HEK293 (cell line): ENCODE measurements around the gene COA1.

Experiments used
- CTCF ChIA-PET: fragments of 350-600 bp; formaldehyde crosslinking; extraction: SDS; loops from one replicate; lab custom pipeline; 2021; ENCODE audit warnings: antibody characterized with exemption; lab: Yijun Ruan, JAX
- POLR2A ChIA-PET: fragments of 300-600 bp; formaldehyde crosslinking; extraction: SDS; loops from one replicate; lab custom pipeline; 2020; ENCODE audit warnings: antibody characterized with exemption, inconsistent platforms; lab: Yijun Ruan, JAX
- H3K27ac ChIP-seq: fragments of 200-500 bp; sonication (Bioruptor generic); 2 replicates; pipeline ENCODE4 v1.5.1; 2014; ENCODE audit warnings: low read depth, low read length, control low read depth, inconsistent platforms; ENCODE audit errors: extremely low read depth
- H3K36me3 ChIP-seq, 2 experiments: fragments of 200-500 bp in 1 of 2; sonication (Bioruptor generic) in 1 of 2; 1 replicate in 1 of 2; 2 replicates in 1 of 2; pipeline ENCODE4 v1.5.1; 2014 to 2017; ENCODE audit warnings: inconsistent platforms in 2 of 2, low read length in 2 of 2; ENCODE audit not compliant: control insufficient read depth in 2 of 2, insufficient read depth in 1 of 2
- H3K4me1 ChIP-seq: fragments of 200-500 bp; sonication (Bioruptor generic); 2 replicates; pipeline ENCODE4 v1.5.1; 2014; ENCODE audit warnings: mild to moderate bottlenecking, low read length, inconsistent platforms; ENCODE audit not compliant: control insufficient read depth, insufficient read depth
- H3K4me3 ChIP-seq: 2 replicates; pipeline ENCODE4 v1.5.1; 2011; ENCODE audit warnings: low read depth, mild to moderate bottlenecking, control low read depth, low read length, moderate library complexity
- H3K9me3 ChIP-seq: fragments of 200-500 bp; sonication (Bioruptor generic); 2 replicates; pipeline ENCODE4 v1.5.1; 2014; ENCODE audit warnings: low read depth, low read length, inconsistent platforms; ENCODE audit not compliant: control insufficient read depth, insufficient read depth
- PRDM6 ChIP-seq: fragments of 450-650 bp; formaldehyde crosslinking; IDR thresholded peaks from 2 replicates; pipeline ENCODE4 v1.5.1; 2017; ENCODE audit warnings: missing biosample characterization, missing genetic modification characterization
- SCRT2 ChIP-seq: fragments of 450-650 bp; formaldehyde crosslinking; IDR thresholded peaks from 2 replicates; pipeline ENCODE4 v1.5.1; 2016; ENCODE audit warnings: missing biosample characterization, missing genetic modification characterization
- TSHZ1 ChIP-seq: fragments of 450-650 bp; formaldehyde crosslinking; IDR thresholded peaks from 2 replicates; pipeline ENCODE4 v1.5.1; 2016; ENCODE audit warnings: missing biosample characterization, missing genetic modification characterization, borderline replicate concordance
- ZBTB21 ChIP-seq: fragments of 450-650 bp; formaldehyde crosslinking; IDR thresholded peaks from 2 replicates; pipeline ENCODE4 v1.5.1; 2017; ENCODE audit warnings: missing biosample characterization, missing genetic modification characterization
- ZBTB44 ChIP-seq: fragments of 450-650 bp; IDR thresholded peaks from 2 replicates; pipeline ENCODE4 v1.5.1; 2018; ENCODE audit warnings: missing biosample characterization, mild to moderate bottlenecking, missing genetic modification characterization
- ZFP37 ChIP-seq: fragments of 450-650 bp; formaldehyde crosslinking; IDR thresholded peaks from 2 replicates; pipeline ENCODE4 v1.5.1; 2016; ENCODE audit warnings: missing biosample characterization, missing genetic modification characterization
- ZNF112 ChIP-seq: fragments of 450-650 bp; formaldehyde crosslinking; IDR thresholded peaks from 2 replicates; pipeline ENCODE4 v1.5.0; 2017; ENCODE audit warnings: missing biosample characterization, missing genetic modification characterization
- ZNF23 ChIP-seq: fragments of 450-650 bp; formaldehyde crosslinking; IDR thresholded peaks from 2 replicates; pipeline ENCODE4 v1.5.1; 2016; ENCODE audit warnings: missing biosample characterization, missing genetic modification characterization, borderline replicate concordance
- ZNF26 ChIP-seq: fragments of 450-650 bp; formaldehyde crosslinking; IDR thresholded peaks from 2 replicates; pipeline ENCODE4 v1.5.1; 2016; ENCODE audit warnings: missing biosample characterization, missing genetic modification characterization
- ZNF311 ChIP-seq: fragments of 450-650 bp; formaldehyde crosslinking; IDR thresholded peaks from 2 replicates; pipeline ENCODE4 v1.5.1; 2017; ENCODE audit warnings: missing biosample characterization, missing genetic modification characterization, borderline replicate concordance
- ZNF37A ChIP-seq: fragments of 450-650 bp; IDR thresholded peaks from 2 replicates; pipeline ENCODE4 v1.5.1; 2018; ENCODE audit warnings: missing biosample characterization, missing genetic modification characterization
- ZNF529 ChIP-seq: fragments of 450-650 bp; formaldehyde crosslinking; IDR thresholded peaks from 2 replicates; pipeline ENCODE4 v1.5.1; 2017; ENCODE audit warnings: missing genetic modification characterization, missing biosample characterization; ENCODE audit not compliant: insufficient replicate concordance
- ZNF558 ChIP-seq: fragments of 450-650 bp; formaldehyde crosslinking; IDR thresholded peaks from 2 replicates; pipeline ENCODE4 v1.5.1; 2016; ENCODE audit warnings: missing biosample characterization, missing genetic modification characterization
- ZNF561 ChIP-seq: fragments of 450-650 bp; IDR thresholded peaks from 2 replicates; pipeline ENCODE4 v1.5.1; 2018; ENCODE audit warnings: missing biosample characterization, missing genetic modification characterization, borderline replicate concordance
- ZNF621 ChIP-seq: fragments of 450-650 bp; formaldehyde crosslinking; IDR thresholded peaks from 2 replicates; pipeline ENCODE4 v1.5.1; 2017; ENCODE audit warnings: missing biosample characterization, missing genetic modification characterization
- ZNF623 ChIP-seq: fragments of 450-650 bp; formaldehyde crosslinking; IDR thresholded peaks from 2 replicates; pipeline ENCODE4 v1.5.1; 2016; ENCODE audit warnings: missing biosample characterization, missing genetic modification characterization
- ZNF747 ChIP-seq: fragments of 450-650 bp; formaldehyde crosslinking; IDR thresholded peaks from 2 replicates; pipeline ENCODE4 v1.5.1; 2016; ENCODE audit warnings: missing biosample characterization, missing genetic modification characterization
- ZNF843 ChIP-seq: fragments of 450-650 bp; formaldehyde crosslinking; IDR thresholded peaks from 2 replicates; pipeline ENCODE4 v1.5.1; 2016; ENCODE audit warnings: missing biosample characterization, missing genetic modification characterization
- TF ChIP-seq, protein P1 (sequence below): fragments of 450-650 bp; formaldehyde crosslinking; conservative IDR thresholded peaks from 2 replicates; pipeline ENCODE4 v1.5.1; 2016; ENCODE audit warnings: low read depth, missing biosample characterization, missing genetic modification characterization

Gene COA1

GRCh38 chr7:43650457-43651052 is 78.8 kb downstream of the COA1 start:
- Histone ChIP-seq H3K9me3 (no peaks in the 10 kb centered on the region), H3K4me1 (0 out of 2 replicates have a peak, but pooled peaks cover 6% of the 10 kb centered on the region), H3K36me3 (peaks cover 3 to 27% of the 10 kb centered on the region in 2 experiments; a peak in 2 of 3 replicates), H3K4me3 (no peak overlapping the region), H3K27ac (no peak overlapping the region)
- POLR2A ChIA-PET = interaction anchor here (1.6 kb wide), 1 partner anchor 67 kb away, joined by 9 read pairs; the partner anchor contains the start of gene STK17A
- CTCF ChIA-PET = interaction anchor here (1.0 kb wide), 2 partner anchors 49 to 68 kb away, joined by 3 to 4 read pairs; partner anchors contain the start of gene STK17A
- no peak for TF ChIP-seq ZNF112 (tag by site-specific recombination)
- TF ChIP-seq ZNF37A (tag by site-specific recombination) = no peak
- TF ChIP-seq ZBTB21 = no peak

DNA sequence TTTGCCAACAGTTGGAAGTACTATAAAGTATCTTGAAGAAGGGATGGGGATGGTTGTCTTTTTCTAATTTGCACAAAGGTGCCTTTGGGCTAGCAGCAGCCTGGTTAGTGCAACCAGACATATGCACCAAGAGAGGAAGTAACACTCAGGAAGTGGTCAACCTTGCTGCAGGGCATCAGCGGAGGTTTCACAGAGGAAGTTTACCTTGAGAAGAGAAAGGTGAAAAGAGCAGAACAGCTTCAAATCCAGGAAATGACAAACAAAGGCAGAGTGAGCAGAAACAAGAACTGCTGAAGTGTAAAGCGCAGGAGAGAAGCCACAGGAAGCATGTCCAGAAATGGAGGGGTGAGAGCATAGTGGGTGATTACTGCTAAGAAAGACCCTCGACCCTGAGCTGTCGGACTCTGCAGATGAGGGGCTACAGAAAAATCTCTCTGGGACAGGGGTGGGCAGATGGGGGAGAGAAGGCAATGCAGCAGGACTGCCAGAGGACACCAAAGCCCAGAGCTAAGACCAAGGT is 79.5 kb downstream of the COA1 start:
- TF ChIP-seq ZNF621 (no peak), ZNF747 (tag by site-specific recombination) (no peak), PRDM6 (tag by site-specific recombination) (no peak), ZNF558 (no peak), ZNF529 (tag by site-specific recombination) (no peak), ZNF843 (tag by site-specific recombination) (no peak), SCRT2 (tag by site-specific recombination) (no peak), ZNF561 (tag by site-specific recombination) (no peak), ZNF311 (tag by site-specific recombination) (no peak), ZNF23 (tag by site-specific recombination) (no peak), ZNF26 (tag by site-specific recombination) (no peak), ZBTB44 (tag by site-specific recombination) (no peak), ZNF623 (no peak), ZFP37 (tag by site-specific recombination) (no peak), TSHZ1 (no peak)
- TF ChIP-seq, protein P1, sequence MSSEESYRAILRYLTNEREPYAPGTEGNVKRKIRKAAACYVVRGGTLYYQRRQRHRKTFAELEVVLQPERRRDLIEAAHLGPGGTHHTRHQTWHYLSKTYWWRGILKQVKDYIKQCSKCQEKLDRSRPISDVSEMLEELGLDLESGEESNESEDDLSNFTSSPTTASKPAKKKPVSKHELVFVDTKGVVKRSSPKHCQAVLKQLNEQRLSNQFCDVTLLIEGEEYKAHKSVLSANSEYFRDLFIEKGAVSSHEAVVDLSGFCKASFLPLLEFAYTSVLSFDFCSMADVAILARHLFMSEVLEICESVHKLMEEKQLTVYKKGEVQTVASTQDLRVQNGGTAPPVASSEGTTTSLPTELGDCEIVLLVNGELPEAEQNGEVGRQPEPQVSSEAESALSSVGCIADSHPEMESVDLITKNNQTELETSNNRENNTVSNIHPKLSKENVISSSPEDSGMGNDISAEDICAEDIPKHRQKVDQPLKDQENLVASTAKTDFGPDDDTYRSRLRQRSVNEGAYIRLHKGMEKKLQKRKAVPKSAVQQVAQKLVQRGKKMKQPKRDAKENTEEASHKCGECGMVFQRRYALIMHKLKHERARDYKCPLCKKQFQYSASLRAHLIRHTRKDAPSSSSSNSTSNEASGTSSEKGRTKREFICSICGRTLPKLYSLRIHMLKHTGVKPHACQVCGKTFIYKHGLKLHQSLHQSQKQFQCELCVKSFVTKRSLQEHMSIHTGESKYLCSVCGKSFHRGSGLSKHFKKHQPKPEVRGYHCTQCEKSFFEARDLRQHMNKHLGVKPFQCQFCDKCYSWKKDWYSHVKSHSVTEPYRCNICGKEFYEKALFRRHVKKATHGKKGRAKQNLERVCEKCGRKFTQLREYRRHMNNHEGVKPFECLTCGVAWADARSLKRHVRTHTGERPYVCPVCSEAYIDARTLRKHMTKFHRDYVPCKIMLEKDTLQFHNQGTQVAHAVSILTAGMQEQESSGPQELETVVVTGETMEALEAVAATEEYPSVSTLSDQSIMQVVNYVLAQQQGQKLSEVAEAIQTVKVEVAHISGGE (tag by site-specific recombination) = no peak
- peaks cover 3 to 34% of the 10 kb centered on the region in 2 experiments; a peak in 2 of 3 replicates for H3K36me3 ChIP-seq
- ChIA-PET POLR2A (interaction anchor here (1.6 kb wide), 1 partner anchor 67 kb away, joined by 9 read pairs; the partner anchor contains the start of gene STK17A), CTCF (interaction anchor here (0.6 to 1.0 kb wide), 3 partner anchors 50 to 67 kb away, joined by 3 to 4 read pairs (median 3); partner anchors contain the start of gene STK17A)
- H3K9me3 ChIP-seq = no peaks in the 10 kb centered on the region
- no peak overlapping the region for H3K4me3 ChIP-seq
- H3K4me1 ChIP-seq = 0 out of 2 replicates have a peak, but pooled peaks cover 6% of the 10 kb centered on the region
- H3K27ac ChIP-seq = no peak overlapping the region
